ENCODE results near the gene CDY2A.
"Not testable (repeated sequence)": the region's sequence is repeated elsewhere in the genome, so short reads cannot be mapped to it uniquely, and the experiment has no call there.

The CDY2A gene

GRCh38 chrY:18048149-18049040 lies 22.8 kb downstream of the CDY2A start:
- H3K4me1 ChIP-seq (ENCODE audit: control insufficient read depth, insufficient read depth, low read length, poor library complexity, severe bottlenecking); H3K4me3 ChIP-seq (ENCODE audit: insufficient read depth, low read depth, low read length, poor library complexity, severe bottlenecking); H3K36me3 ChIP-seq (ENCODE audit: control insufficient read depth, insufficient read depth, low read length); H3K9me3 ChIP-seq (ENCODE audit: control insufficient read depth, low read length); H3K27ac ChIP-seq (ENCODE audit: insufficient read depth, low read length, poor library complexity, severe bottlenecking); DNase-seq; H3K27me3 ChIP-seq (replicated peaks; ENCODE audit: control insufficient read depth, insufficient read depth, low read length, poor library complexity, severe bottlenecking): not testable (repeated sequence)

- not testable (repeated sequence) for H3K9me3 ChIP-seq (ENCODE audit: control insufficient read depth, low read length); H3K4me1 ChIP-seq (ENCODE audit: control insufficient read depth, insufficient read depth, low read length, poor library complexity, severe bottlenecking); H3K27me3 ChIP-seq (replicated peaks; ENCODE audit: control insufficient read depth, insufficient read depth, low read length, poor library complexity, severe bottlenecking); DNase-seq; H3K27ac ChIP-seq (ENCODE audit: insufficient read depth, low read length, poor library complexity, severe bottlenecking); H3K4me3 ChIP-seq (ENCODE audit: insufficient read depth, low read depth, low read length, poor library complexity, severe bottlenecking); H3K36me3 ChIP-seq (ENCODE audit: control insufficient read depth, insufficient read depth, low read length)
Measured at GRCh38 chrY:18049061-18049460, 23.5 kb downstream of the CDY2A start.

DNA sequence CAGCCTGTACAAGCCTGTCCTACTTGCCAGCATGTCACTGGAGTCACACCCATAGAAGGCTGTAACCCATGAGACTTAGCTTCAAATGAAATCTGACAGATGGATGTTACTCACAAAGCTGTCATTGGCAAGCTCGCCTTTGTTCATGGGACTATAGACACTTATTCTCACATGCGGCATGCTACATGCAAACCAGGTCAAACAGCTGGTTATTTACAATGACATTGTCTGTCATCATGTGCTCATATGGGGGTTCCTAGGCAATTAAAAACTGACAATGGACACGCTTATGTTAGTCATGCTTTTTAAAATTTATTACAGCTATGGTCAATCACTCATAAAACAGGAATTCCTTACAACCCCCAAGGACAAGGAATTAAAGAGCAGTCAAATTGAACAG lies 30.9 kb downstream of the CDY2A start:
- not testable (repeated sequence) for H3K4me1 ChIP-seq (ENCODE audit: control insufficient read depth, insufficient read depth, low read length, poor library complexity, severe bottlenecking); H3K4me3 ChIP-seq (ENCODE audit: insufficient read depth, low read depth, low read length, poor library complexity, severe bottlenecking); DNase-seq; H3K36me3 ChIP-seq (ENCODE audit: control insufficient read depth, insufficient read depth, low read length); H3K27me3 ChIP-seq (replicated peaks; ENCODE audit: control insufficient read depth, insufficient read depth, low read length, poor library complexity, severe bottlenecking); H3K27ac ChIP-seq (ENCODE audit: insufficient read depth, low read length, poor library complexity, severe bottlenecking); H3K9me3 ChIP-seq (ENCODE audit: control insufficient read depth, low read length)

GRCh38 chrY:18073464-18073863 lies 47.9 kb downstream of the CDY2A start:
- H3K4me1 ChIP-seq (ENCODE audit: control insufficient read depth, insufficient read depth, low read length, poor library complexity, severe bottlenecking); H3K27me3 ChIP-seq (replicated peaks; ENCODE audit: control insufficient read depth, insufficient read depth, low read length, poor library complexity, severe bottlenecking); H3K4me3 ChIP-seq (ENCODE audit: insufficient read depth, low read depth, low read length, poor library complexity, severe bottlenecking); H3K27ac ChIP-seq (ENCODE audit: insufficient read depth, low read length, poor library complexity, severe bottlenecking); H3K9me3 ChIP-seq (ENCODE audit: control insufficient read depth, low read length); H3K36me3 ChIP-seq (ENCODE audit: control insufficient read depth, insufficient read depth, low read length); DNase-seq: not testable (repeated sequence)

Data from effector memory CD4-positive, alpha-beta T cell (primary cell).